T-helper 2 cell treated with Interferon-gamma antibody and Interleukin-4, amounts not matched to agents 5 μg/mL and 100 μg/mL, for 36 hours (primary cell): ENCODE measurements around the gene SEMA4D.
A peak's percentile ranks its signal among the peaks of the same experiment; 100 is the strongest.

Experiments used
- DNase-seq: peaks from one replicate; pipeline ENCODE4 v3.0.0; 2021; ENCODE audit warnings: low spot score
- H3K27ac Mint-ChIP-seq: one replicate; pipeline ENCODE4 v1.8.0; 2021; ENCODE audit warnings: mild to moderate bottlenecking, mixed read lengths
- H3K27me3 Mint-ChIP-seq: one replicate; pipeline ENCODE4 v1.8.0; 2021; ENCODE audit warnings: low read depth, mixed read lengths
- H3K36me3 Mint-ChIP-seq: one replicate; pipeline ENCODE4 v1.8.0; 2021; ENCODE audit warnings: low read depth, mixed read lengths
- H3K4me1 Mint-ChIP-seq: one replicate; pipeline ENCODE4 v1.8.0; 2021; ENCODE audit warnings: low read depth, mixed read lengths
- H3K4me3 Mint-ChIP-seq: one replicate; pipeline ENCODE4 v1.8.0; 2022; ENCODE audit warnings: mild to moderate bottlenecking, moderate library complexity, mixed read lengths
- H3K9me3 Mint-ChIP-seq: one replicate; pipeline ENCODE4 v1.8.0; 2021; ENCODE audit warnings: mixed read lengths

The SEMA4D gene

DNA sequence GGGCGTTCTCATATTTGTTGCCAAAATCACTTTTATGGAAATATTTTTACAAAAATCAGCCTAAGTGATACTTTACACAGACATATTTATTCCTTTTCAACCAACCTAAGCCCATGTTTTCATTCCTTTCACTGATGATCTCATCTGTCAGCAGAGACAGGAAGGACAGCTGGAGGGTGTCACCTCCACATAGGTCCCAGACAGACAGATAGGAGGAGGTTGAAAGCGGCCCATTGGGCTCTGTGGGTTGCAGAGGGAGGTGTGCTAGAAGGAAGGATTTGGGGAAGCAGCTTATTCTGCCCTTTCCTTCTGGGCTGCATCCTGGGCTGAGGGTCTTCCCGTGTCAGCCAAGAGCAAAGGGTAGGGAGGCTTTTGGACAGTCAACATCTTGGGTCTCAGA lies 26.0 kb upstream of the SEMA4D start:
- peaks cover 10% of the 10 kb centered on the region for H3K36me3 Mint-ChIP-seq
- H3K9me3 Mint-ChIP-seq: peaks cover 12% of the 10 kb centered on the region
- peak; percentile 29 for DNase-seq
- peak overlapping the region; percentile 76 for H3K4me3 Mint-ChIP-seq
- H3K27ac Mint-ChIP-seq: peak overlapping the region; percentile 97
- no peaks in the 10 kb centered on the region for H3K27me3 Mint-ChIP-seq
- H3K4me1 Mint-ChIP-seq: peaks cover 84% of the 10 kb centered on the region

DNA sequence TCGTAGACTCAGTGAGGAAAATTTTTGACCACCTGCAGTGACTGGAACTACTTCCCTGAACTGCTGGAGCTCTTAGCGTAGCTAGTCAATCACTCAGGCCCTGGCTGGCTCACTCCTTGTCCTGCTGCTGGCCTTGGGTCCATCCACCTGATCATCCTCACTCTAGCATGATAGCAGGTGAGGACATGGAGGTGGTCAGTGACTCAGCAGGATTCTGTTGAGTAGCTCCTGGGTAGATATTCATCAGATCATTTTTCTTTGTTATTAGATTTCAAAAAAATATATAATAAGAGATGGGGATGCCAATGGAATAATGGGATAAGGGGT lies 25.0 kb upstream of the SEMA4D start:
- peak overlapping the region; percentile 76 for H3K4me3 Mint-ChIP-seq
- no peaks in the 10 kb centered on the region for H3K27me3 Mint-ChIP-seq
- peaks cover 81% of the 10 kb centered on the region for H3K4me1 Mint-ChIP-seq
- H3K27ac Mint-ChIP-seq: peak overlapping the region; percentile 97
- no peak for DNase-seq
- H3K9me3 Mint-ChIP-seq: peaks cover 9% of the 10 kb centered on the region
- H3K36me3 Mint-ChIP-seq: peaks cover 8% of the 10 kb centered on the region

DNA sequence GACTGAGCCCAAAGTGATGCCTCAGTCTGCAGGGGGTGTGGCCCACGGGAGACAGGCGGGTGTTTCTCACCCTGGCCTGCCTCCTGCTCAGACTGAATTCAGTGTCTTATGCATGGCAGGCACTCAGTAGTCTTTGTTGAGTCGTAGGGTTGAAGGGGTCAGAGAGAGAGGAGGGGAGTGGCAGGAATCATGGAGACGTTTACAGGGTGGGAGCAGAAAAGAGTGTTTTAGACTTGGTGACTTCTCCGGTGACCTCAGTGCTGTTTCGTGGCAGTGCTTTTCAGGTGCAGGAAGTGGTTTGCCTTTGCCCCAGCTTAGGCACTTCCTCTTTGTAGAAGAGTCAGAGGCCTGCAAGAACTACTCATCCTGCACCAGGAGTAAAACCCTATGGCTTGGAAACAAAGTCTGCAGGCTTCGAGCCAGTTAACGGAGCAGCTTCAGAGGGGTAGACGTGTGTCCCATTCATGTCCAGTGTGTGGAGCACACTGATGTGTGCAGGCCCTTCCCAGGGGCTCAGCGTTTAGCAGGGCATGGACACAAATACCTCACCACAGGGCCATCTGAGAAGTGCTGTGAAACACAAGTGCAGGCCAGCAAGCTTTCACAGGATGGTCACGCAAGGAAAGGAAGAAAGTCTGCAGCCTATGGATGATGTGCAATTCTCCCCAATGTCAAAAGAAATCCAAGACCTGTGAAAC lies 24.5 kb upstream of the SEMA4D start:
- H3K4me3 Mint-ChIP-seq: peak overlapping the region; percentile 76
- peaks cover 81% of the 10 kb centered on the region for H3K4me1 Mint-ChIP-seq
- peaks cover 8% of the 10 kb centered on the region for H3K36me3 Mint-ChIP-seq
- peaks cover 4% of the 10 kb centered on the region for H3K9me3 Mint-ChIP-seq
- no peaks in the 10 kb centered on the region for H3K27me3 Mint-ChIP-seq
- peak; percentile 82 for DNase-seq
- H3K27ac Mint-ChIP-seq: peak overlapping the region; percentile 97

GRCh38 chr9:89519366-89519805 lies 21.5 kb upstream of the SEMA4D start:
- Mint-ChIP-seq H3K36me3 (peaks cover 3% of the 10 kb centered on the region), H3K27me3 (no peaks in the 10 kb centered on the region), H3K9me3 (no peaks in the 10 kb centered on the region), H3K27ac (peak overlapping the region; percentile 80), H3K4me1 (peaks cover 68% of the 10 kb centered on the region), H3K4me3 (peak overlapping the region; percentile 47)
- no peak for DNase-seq

DNA sequence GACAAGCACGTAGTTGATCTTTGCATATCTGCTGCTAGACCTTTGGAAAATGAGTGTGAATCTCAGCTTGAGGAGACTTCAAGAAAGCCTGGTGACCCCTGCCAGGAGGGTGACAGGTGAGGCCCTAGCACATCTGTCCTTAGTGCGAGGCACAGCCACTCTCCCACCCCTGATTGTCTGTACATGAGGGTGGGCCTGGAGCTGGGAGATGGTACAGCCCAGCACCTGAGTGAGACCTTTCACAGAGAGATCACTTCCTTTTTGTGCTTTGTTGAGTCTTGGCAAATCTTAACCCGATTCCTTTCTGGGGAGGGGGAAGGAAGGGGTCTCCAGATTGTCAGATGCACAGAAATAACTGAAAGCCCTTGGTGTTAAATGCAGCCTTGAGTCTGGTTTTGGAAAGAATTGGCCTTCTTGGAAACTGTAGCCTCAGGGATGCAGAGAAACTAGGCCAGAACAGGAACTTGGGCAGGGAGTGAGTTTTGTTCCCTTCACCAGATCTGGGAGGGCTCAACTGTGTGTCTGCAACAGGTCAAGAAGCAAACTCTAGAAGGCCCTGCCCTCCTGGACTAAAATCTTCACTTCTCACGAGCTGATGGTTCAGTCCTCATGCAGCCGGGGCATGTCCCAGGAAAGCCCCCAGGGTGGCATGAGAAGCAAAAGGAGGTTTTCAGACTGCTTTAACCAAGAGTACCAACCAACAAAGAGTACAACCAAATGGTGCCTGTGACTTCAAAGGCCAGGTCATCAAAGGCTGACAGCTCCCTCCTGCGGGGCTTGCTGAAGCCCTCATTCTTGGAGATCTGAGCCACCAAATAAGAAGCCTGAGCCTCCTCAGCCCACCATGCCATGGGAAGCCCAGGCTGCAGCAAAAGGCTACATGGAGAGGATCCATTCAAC lies 20.8 kb upstream of the SEMA4D start:
- Mint-ChIP-seq H3K9me3 (no peaks in the 10 kb centered on the region), H3K27ac (peak overlapping the region; percentile 80), H3K36me3 (peaks cover 3% of the 10 kb centered on the region), H3K4me3 (peak overlapping the region; percentile 4), H3K27me3 (no peaks in the 10 kb centered on the region), H3K4me1 (peaks cover 65% of the 10 kb centered on the region)
- no peak for DNase-seq

DNA sequence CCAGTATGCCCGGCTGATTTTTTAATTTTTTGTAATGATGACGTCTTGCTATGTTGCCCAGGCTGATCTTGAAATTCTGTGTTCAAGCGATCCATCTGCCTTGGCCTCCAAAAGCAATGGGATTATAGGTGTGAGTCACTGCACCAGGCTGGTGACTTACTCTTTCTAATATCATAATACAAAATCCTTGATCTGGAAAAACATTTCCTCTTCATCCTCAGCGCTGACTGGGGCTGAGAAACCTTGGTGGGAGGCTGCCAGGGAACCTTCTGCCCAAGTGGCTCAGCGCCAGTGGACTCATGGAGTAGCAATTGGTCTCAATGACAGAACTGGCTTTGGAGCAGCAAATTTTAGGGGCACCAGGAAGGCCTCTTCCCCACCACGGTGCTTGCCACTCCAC lies 17.5 kb upstream of the SEMA4D start:
- Mint-ChIP-seq H3K9me3 (no peaks in the 10 kb centered on the region), H3K4me1 (peaks cover 57% of the 10 kb centered on the region), H3K27ac (peak overlapping the region; percentile 58), H3K4me3 (no peak overlapping the region), H3K27me3 (no peaks in the 10 kb centered on the region), H3K36me3 (peaks cover 3% of the 10 kb centered on the region)
- DNase-seq: no peak

- Mint-ChIP-seq H3K27me3 (no peaks in the 10 kb centered on the region), H3K4me1 (peaks cover 54% of the 10 kb centered on the region), H3K4me3 (no peak overlapping the region), H3K27ac (no peak overlapping the region), H3K9me3 (no peaks in the 10 kb centered on the region), H3K36me3 (peaks cover 3% of the 10 kb centered on the region)
- no peak for DNase-seq
These were observed 17.0 kb upstream of the SEMA4D start for GRCh38 chr9:89514956-89515355.

GRCh38 chr9:89514337-89514736 lies 16.4 kb upstream of the SEMA4D start:
- Mint-ChIP-seq H3K36me3 (peaks cover 3% of the 10 kb centered on the region), H3K9me3 (no peaks in the 10 kb centered on the region), H3K27ac (no peak overlapping the region), H3K27me3 (no peaks in the 10 kb centered on the region), H3K4me3 (no peak overlapping the region), H3K4me1 (peaks cover 54% of the 10 kb centered on the region)
- DNase-seq: no peak

DNA sequence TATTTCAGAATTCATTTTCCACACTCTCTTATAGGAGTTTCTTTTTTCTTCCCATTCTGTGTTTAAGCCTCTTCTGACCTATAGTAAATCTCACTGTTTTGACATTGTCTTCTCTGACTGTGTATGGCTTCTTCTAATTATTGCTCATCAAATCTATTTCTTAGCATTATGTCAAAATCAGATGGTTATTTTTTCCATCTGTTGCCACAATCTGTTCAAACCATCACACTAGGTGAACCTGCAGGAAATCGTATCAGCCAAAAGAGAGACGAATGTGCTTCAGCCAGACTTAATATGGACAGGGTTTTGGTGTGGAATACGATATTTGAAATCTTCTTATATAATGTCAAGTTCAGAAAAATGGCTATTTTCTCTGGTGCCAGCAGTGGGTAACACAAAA lies 15.9 kb upstream of the SEMA4D start:
- Mint-ChIP-seq H3K4me1 (peaks cover 54% of the 10 kb centered on the region), H3K4me3 (no peak overlapping the region), H3K36me3 (no peaks in the 10 kb centered on the region), H3K27me3 (no peaks in the 10 kb centered on the region), H3K27ac (peak overlapping the region; percentile 69), H3K9me3 (no peaks in the 10 kb centered on the region)
- no peak for DNase-seq

GRCh38 chr9:89512382-89512781 lies 14.5 kb upstream of the SEMA4D start:
- H3K36me3 Mint-ChIP-seq: no peaks in the 10 kb centered on the region
- H3K9me3 Mint-ChIP-seq: no peaks in the 10 kb centered on the region
- no peak for DNase-seq
- no peaks in the 10 kb centered on the region for H3K27me3 Mint-ChIP-seq
- H3K4me1 Mint-ChIP-seq: peaks cover 56% of the 10 kb centered on the region
- H3K27ac Mint-ChIP-seq: no peak overlapping the region
- no peak overlapping the region for H3K4me3 Mint-ChIP-seq

DNA sequence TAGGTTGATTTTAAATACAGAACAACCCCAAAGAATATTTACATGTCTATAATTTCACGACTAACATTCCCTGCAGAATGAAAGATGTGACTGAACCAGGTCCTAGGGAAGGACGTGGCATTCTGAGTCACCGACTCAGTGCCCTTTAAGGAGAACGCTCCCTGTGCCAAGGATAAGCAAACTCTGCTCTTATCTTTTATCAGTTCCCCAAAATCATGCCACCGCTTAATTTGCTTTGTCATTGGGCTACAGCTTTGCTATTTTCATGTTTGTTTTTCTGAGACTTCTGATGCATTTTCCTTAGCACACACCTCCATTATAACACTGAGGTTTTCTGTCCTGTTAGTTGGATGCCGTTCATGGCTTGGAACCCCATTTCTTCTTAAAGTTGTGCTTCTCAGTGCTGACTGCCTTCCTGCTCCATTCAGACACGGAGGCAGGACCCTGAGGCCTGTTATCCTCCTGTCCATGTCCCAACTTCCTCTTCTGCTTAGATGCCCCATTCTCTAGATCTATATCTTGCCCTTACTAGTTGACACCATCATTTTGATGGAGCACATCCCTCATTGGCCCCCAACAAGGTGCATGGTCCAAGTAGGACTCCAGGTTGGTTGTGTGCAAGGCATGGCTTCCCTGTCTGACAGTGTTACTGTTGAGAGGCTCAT lies 11.2 kb upstream of the SEMA4D start:
- peak overlapping the region; percentile 72 for H3K27ac Mint-ChIP-seq
- no peak overlapping the region for H3K4me3 Mint-ChIP-seq
- DNase-seq: no peak
- H3K4me1 Mint-ChIP-seq: peaks cover 60% of the 10 kb centered on the region
- H3K27me3 Mint-ChIP-seq: no peaks in the 10 kb centered on the region
- H3K36me3 Mint-ChIP-seq: no peaks in the 10 kb centered on the region
- no peaks in the 10 kb centered on the region for H3K9me3 Mint-ChIP-seq

- Mint-ChIP-seq H3K9me3 (no peaks in the 10 kb centered on the region), H3K4me3 (no peak overlapping the region), H3K27ac (no peak overlapping the region), H3K27me3 (no peaks in the 10 kb centered on the region), H3K36me3 (peaks cover 2% of the 10 kb centered on the region), H3K4me1 (peaks cover 76% of the 10 kb centered on the region)
- no peak for DNase-seq
These were observed 8.0 kb upstream of the SEMA4D start for GRCh38 chr9:89505911-89506310.

DNA sequence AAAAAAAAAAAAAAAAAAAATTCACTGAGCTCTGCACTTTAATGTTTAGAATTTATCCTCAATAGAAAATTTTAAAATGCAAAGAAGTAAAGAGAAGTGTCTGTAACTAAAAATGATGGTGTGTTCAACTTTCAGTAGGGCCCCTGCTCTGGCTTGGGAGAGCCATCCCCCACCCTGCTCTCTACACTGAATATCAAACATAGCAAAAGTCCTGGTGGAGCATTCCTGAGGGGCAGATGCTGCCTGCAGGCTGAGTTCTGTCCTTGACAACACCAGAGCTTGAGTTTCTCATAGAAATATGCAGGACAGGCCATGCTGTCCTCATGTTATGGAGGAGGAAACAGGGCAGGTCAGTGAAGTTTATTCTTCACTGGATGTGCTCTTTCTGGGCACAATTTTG lies 7.1 kb upstream of the SEMA4D start:
- Mint-ChIP-seq H3K4me1 (peaks cover 77% of the 10 kb centered on the region), H3K36me3 (peaks cover 2% of the 10 kb centered on the region), H3K27me3 (no peaks in the 10 kb centered on the region), H3K9me3 (no peaks in the 10 kb centered on the region), H3K4me3 (no peak overlapping the region), H3K27ac (no peak overlapping the region)
- no peak for DNase-seq

GRCh38 chr9:89502671-89503070 lies 4.8 kb upstream of the SEMA4D start:
- DNase-seq: no peak
- peak overlapping the region; percentile 68 for H3K4me3 Mint-ChIP-seq
- no peaks in the 10 kb centered on the region for H3K27me3 Mint-ChIP-seq
- H3K4me1 Mint-ChIP-seq: peaks cover 77% of the 10 kb centered on the region
- no peaks in the 10 kb centered on the region for H3K9me3 Mint-ChIP-seq
- peak overlapping the region; percentile 95 for H3K27ac Mint-ChIP-seq
- H3K36me3 Mint-ChIP-seq: peaks cover 3% of the 10 kb centered on the region
